A673 (cell line): ENCODE results near the gene ZFPM1.

Experiments
- EZH2 ChIP-seq: fragments of 200-600 bp; sonication (generic); IDR thresholded peaks from 2 replicates; pipeline ENCODE4 v1.6.1; 2017; ENCODE audit warnings: borderline replicate concordance, low read depth, mild to moderate bottlenecking, mixed read lengths, antibody characterized with exemption, low read length; ENCODE audit not compliant: poor library complexity, severe bottlenecking
- TF ChIP-seq, protein P1 (sequence below): fragments of 300-800, 200-600 bp; sonication (generic); conservative IDR thresholded peaks from 2 replicates; pipeline ENCODE4 v1.5.1; 2017; ENCODE audit warnings: low read depth, mild to moderate bottlenecking, antibody characterized with exemption, low read length, moderate library complexity, mixed read lengths

DNA sequence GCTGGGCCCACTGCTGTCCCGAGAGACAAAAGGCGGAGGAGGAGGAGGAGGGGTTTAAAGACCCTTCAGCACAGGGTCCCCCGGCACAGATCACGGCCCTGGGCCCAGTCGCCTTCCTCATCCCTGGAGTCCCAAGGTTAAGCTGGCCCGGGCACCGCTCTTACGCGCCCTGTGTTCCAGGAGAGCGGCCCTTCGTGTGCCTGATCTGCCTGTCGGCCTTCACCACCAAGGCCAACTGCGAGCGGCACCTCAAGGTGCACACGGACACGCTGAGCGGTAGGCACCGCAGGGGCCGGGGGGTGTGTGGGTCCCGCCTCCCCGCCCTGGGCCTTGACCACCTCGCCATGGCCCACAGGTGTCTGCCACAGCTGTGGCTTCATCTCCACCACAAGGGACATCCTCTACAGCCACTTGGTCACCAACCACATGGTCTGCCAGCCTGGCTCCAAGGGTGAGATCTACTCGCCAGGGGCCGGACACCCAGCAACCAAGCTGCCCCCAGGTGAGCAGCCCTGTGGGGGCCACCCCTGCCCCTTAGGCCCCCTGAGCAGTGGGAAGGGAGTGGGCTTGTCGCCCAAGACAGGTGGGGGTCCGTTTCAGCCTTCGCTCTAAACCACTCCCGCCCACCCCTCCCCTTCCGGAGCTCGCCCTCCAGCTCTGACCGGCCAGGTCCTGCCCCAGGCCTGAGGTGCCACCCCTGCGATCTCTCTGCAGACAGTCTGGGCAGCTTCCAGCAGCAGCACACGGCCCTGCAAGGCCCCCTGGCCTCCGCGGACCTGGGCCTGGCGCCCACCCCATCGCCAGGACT, 79.6 kb downstream of the ZFPM1 start:
- TF ChIP-seq, protein P1, sequence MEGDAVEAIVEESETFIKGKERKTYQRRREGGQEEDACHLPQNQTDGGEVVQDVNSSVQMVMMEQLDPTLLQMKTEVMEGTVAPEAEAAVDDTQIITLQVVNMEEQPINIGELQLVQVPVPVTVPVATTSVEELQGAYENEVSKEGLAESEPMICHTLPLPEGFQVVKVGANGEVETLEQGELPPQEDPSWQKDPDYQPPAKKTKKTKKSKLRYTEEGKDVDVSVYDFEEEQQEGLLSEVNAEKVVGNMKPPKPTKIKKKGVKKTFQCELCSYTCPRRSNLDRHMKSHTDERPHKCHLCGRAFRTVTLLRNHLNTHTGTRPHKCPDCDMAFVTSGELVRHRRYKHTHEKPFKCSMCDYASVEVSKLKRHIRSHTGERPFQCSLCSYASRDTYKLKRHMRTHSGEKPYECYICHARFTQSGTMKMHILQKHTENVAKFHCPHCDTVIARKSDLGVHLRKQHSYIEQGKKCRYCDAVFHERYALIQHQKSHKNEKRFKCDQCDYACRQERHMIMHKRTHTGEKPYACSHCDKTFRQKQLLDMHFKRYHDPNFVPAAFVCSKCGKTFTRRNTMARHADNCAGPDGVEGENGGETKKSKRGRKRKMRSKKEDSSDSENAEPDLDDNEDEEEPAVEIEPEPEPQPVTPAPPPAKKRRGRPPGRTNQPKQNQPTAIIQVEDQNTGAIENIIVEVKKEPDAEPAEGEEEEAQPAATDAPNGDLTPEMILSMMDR: no peak
- no peak for TF ChIP-seq EZH2
